Measurements from ENCODE around the gene RIPOR3.

Gene RIPOR3

GRCh38 chr20:50724851-50725723, 33.7 kb upstream of the RIPOR3 start:
- DNase-seq: peak; percentile 72
- Histone ChIP-seq H3K4me3 (ENCODE audit: low read depth, low read length) (no peak overlapping the region; the same call in 1 of the 2 replicates), H3K27me3 (no peaks in the 10 kb centered on the region), H3K9me3 (no peaks in the 10 kb centered on the region), H3K36me3 (no peaks in the 10 kb centered on the region), H3K4me1 (peaks cover 8% of the 10 kb centered on the region)
- TF ChIP-seq CTCF (IDR thresholded peaks at IDR 0.05; ENCODE audit: low read depth, low read length): no peak

DNA sequence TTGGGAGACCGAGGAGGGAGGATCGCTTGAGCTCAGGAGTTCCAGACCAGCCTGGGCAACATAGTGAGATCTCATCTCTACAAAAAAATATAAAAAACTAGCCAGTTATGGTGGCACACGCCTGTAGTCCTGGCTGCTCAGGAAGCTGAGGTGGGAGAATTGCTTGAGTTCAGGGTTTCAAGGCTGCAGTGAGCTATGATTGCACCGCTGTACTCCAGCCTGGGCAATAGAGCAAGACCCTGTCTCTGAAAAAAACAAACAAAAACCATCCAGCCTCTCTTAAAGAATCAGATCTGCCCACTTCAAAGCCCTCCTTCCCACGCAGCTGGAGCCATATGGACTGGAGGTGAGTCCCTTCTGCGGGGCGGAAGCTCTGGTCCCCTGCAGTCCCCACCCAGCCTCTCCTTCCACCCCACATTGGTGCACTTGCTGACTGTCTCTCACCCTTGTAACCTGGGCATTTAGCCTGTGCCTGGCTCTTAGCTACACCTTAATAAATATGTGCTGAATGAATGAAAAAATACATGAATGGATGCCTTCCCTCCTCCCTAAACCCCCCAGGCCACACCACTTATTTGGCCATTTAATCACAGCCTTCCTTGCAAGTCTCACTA, 32.9 kb upstream of the RIPOR3 start:
- H3K4me1 ChIP-seq: peaks cover 8% of the 10 kb centered on the region

DNA sequence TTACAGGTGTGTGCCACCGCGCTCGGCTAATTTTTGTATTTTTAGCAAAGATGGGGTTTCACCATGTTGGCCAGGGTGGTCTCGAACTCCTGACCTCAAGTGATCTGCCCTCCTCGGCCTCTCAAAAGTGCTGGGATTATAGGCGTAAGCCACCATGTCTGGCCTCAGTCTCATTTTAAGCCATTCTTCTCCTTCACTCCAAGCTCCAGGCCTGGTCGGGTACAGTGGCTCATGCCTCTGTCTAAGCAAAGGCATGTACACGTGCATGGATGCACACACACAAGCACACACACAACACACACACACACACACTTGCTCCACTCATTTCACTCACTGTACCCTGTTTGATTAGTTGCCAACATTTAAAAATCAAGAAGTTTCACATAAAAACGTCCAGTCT, 32.3 kb upstream of the RIPOR3 start:
- no peak overlapping the region for H3K4me3 ChIP-seq (ENCODE audit: low read depth, low read length)
- no peaks in the 10 kb centered on the region for H3K36me3 ChIP-seq
- H3K9me3 ChIP-seq: no peaks in the 10 kb centered on the region
- no peak for TF ChIP-seq CTCF (IDR thresholded peaks at IDR 0.05; ENCODE audit: low read depth, low read length)
- no peaks in the 10 kb centered on the region for H3K27me3 ChIP-seq
- H3K4me1 ChIP-seq: peaks cover 8% of the 10 kb centered on the region
- no peak for DNase-seq

More for the DNA sequence above, 32.9 kb upstream of the RIPOR3 start:
- no peaks in the 10 kb centered on the region for H3K36me3 ChIP-seq
- no peak overlapping the region; the same call in 1 of the 2 replicates for H3K4me3 ChIP-seq (ENCODE audit: low read depth, low read length)
- TF ChIP-seq CTCF (IDR thresholded peaks at IDR 0.05; ENCODE audit: low read depth, low read length): no peak
- H3K27me3 ChIP-seq: no peaks in the 10 kb centered on the region
- no peak for DNase-seq
- H3K9me3 ChIP-seq: no peaks in the 10 kb centered on the region

- DNase-seq: no peak
- Histone ChIP-seq H3K27me3 (no peaks in the 10 kb centered on the region), H3K4me3 (ENCODE audit: low read depth, low read length) (no peak overlapping the region), H3K36me3 (no peaks in the 10 kb centered on the region), H3K9me3 (no peaks in the 10 kb centered on the region), H3K4me1 (peaks cover 8% of the 10 kb centered on the region)
- TF ChIP-seq CTCF (IDR thresholded peaks at IDR 0.05; ENCODE audit: low read depth, low read length): no peak
Observed at GRCh38 chr20:50722424-50723155, 31.2 kb upstream of the RIPOR3 start.

- Histone ChIP-seq H3K4me3 (ENCODE audit: low read depth, low read length) (no peak overlapping the region), H3K9me3 (no peaks in the 10 kb centered on the region), H3K4me1 (peaks cover 8% of the 10 kb centered on the region), H3K36me3 (no peaks in the 10 kb centered on the region), H3K27me3 (no peaks in the 10 kb centered on the region)
- TF ChIP-seq CTCF (IDR thresholded peaks at IDR 0.05; ENCODE audit: low read depth, low read length): no peak
- no peak for DNase-seq
Observed at GRCh38 chr20:50721881-50722281, 30.5 kb upstream of the RIPOR3 start.

Data from BE2C (cell line).